ENCODE results near the gene RECK. TPM values are rescaled to one million over a fixed set of nuclear protein-coding genes. Genes with fewer than 3 reads are reported as not detected.

The RECK gene
- total RNA-seq, 1 experiment from 2014 or later, result 13.2 TPM

GRCh38 chr9:36137392-36138004 lies 100.8 kb downstream of the RECK start:
- Histone ChIP-seq H3K27me3 (ENCODE audit: control insufficient read depth, insufficient read depth, low read length) (peaks cover 11% of the 10 kb centered on the region), H3K9me3 (ENCODE audit: control insufficient read depth, insufficient read depth, low read depth, low read length) (no peaks in the 10 kb centered on the region), H3K4me1 (ENCODE audit: control insufficient read depth, insufficient read depth, low read length) (peaks cover 10% of the 10 kb centered on the region), H3K27ac (ENCODE audit: low read length) (no peak overlapping the region), H3K4me3 (ENCODE audit: low read depth in 2 of 2, low read length in 2 of 2) (peak overlapping the region; percentile 49 to 61; a peak in 3 of 4 replicates), H3K36me3 (ENCODE audit: control insufficient read depth, insufficient read depth, low read length) (no peaks in the 10 kb centered on the region)
- TF ChIP-seq TCF7L2 (IDR thresholded peaks at IDR 0.05; ENCODE audit: low read depth, low read length), result no peak
- TF ChIP-seq POLR2AphosphoS5 (IDR thresholded peaks at IDR 0.05; ENCODE audit: low read depth, low read length), result no peak
- TF ChIP-seq REST (IDR thresholded peaks at IDR 0.05; ENCODE audit: insufficient read depth in 1 of 2, low read depth in 2 of 2, low read length in 1 of 2), result no peak
- no peak for TF ChIP-seq SIN3A (IDR thresholded peaks at IDR 0.05; ENCODE audit: borderline replicate concordance, insufficient read depth, low read depth, low read length)
- TF ChIP-seq CTCF (IDR thresholded peaks at IDR 0.05), result no peak
- CTCF ChIA-PET, result no interaction called here
- BruUV-seq (replicated peaks), result no TSS peak
- in situ Hi-C loops (cut with HindIII; ENCODE audit: low pct_unique_long_range_greater_than_20kb, low sequenced_read_pairs) (no loop called here), intact Hi-C loops (cut with micrococcal nuclease; ENCODE audit: unreplicated experiment) (no loop called here)
- POLR2A ChIA-PET, result no interaction called here
- ATAC-seq, result no peak; the same call in 1 of the 2 replicates
- no peak for DNase-seq (ENCODE audit: low read depth, low spot score)

GRCh38 chr9:36138496-36138895 lies 101.8 kb downstream of the RECK start:
- POLR2A ChIA-PET, result interaction anchor here (0.5 kb wide), 1 partner anchor 171 kb away, joined by 3 read pairs; no protein-coding TSS in a partner anchor
- in situ Hi-C loops (cut with HindIII; ENCODE audit: low pct_unique_long_range_greater_than_20kb, low sequenced_read_pairs) (no loop called here), intact Hi-C loops (cut with micrococcal nuclease; ENCODE audit: unreplicated experiment) (no loop called here)
- Histone ChIP-seq H3K4me1 (ENCODE audit: control insufficient read depth, insufficient read depth, low read length) (peaks cover 10% of the 10 kb centered on the region), H3K4me3 (ENCODE audit: low read depth in 2 of 2, low read length in 2 of 2) (no peak overlapping the region), H3K9me3 (ENCODE audit: control insufficient read depth, insufficient read depth, low read depth, low read length) (no peaks in the 10 kb centered on the region), H3K36me3 (ENCODE audit: control insufficient read depth, insufficient read depth, low read length) (no peaks in the 10 kb centered on the region), H3K27ac (ENCODE audit: low read length) (no peak overlapping the region), H3K27me3 (ENCODE audit: control insufficient read depth, insufficient read depth, low read length) (peaks cover 11% of the 10 kb centered on the region)
- BruUV-seq (replicated peaks), result no TSS peak
- ATAC-seq (no peak), DNase-seq (ENCODE audit: low read depth, low spot score) (no peak)
- TF ChIP-seq SIN3A (IDR thresholded peaks at IDR 0.05; ENCODE audit: borderline replicate concordance, insufficient read depth, low read depth, low read length) (no peak), CTCF (IDR thresholded peaks at IDR 0.05) (no peak)
- CTCF ChIA-PET, result interaction anchor here (0.6 to 1.4 kb wide), 2 partner anchors 11 to 36 kb away, joined by 3 to 5 read pairs; no protein-coding TSS in a partner anchor
